WTC11 (cell line): ENCODE measurements around the gene NR1H2.

ENCODE experiments used
- CTCF ChIP-seq: fragments of 200-600 bp; IDR thresholded peaks from 2 replicates; pipeline ENCODE4 v1.8.0; 2022; ENCODE audit warnings: antibody characterized with exemption
- IRF2 ChIP-seq: sonication (generic); formaldehyde crosslinking; IDR thresholded peaks from 2 replicates; pipeline ENCODE4 v1.8.0; 2022; ENCODE audit warnings: low read depth, missing genetic modification reagents, borderline replicate concordance
- NFATC4 ChIP-seq: fragments of 250-450 bp; sonication (Bioruptor Pico); IDR thresholded peaks from 2 replicates; pipeline ENCODE4 v1.9.0; 2021; ENCODE audit warnings: mild to moderate bottlenecking

GRCh38 chr19:50427318-50427925 lies 51.2 kb downstream of the NR1H2 start:
- no peak for TF ChIP-seq CTCF
- TF ChIP-seq NFATC4: no peak
- TF ChIP-seq IRF2 (CRISPR knock-in tag): no peak
